ENCODE measurements around the gene UQCRQ.

DNA sequence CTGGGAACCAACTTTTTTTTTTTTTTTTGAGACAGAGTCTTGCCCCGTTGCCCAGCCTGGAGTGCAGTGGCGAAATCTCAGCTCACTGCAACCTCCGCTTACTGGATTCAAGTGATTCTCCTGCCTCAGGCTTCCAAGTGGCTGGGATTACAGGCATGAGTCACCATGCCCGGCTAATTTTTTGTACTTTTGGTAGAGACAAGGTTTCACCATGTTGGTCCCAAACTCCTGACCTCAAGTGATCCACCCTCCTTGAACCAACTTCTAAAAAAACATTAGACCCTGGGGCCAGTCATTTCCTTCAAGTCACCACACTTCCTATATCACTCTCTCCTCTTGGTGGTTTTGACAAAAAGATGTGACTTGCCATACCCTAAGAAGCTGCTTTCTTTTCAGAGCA, 25.1 kb upstream of the UQCRQ start:
- TF ChIP-seq, protein P1, sequence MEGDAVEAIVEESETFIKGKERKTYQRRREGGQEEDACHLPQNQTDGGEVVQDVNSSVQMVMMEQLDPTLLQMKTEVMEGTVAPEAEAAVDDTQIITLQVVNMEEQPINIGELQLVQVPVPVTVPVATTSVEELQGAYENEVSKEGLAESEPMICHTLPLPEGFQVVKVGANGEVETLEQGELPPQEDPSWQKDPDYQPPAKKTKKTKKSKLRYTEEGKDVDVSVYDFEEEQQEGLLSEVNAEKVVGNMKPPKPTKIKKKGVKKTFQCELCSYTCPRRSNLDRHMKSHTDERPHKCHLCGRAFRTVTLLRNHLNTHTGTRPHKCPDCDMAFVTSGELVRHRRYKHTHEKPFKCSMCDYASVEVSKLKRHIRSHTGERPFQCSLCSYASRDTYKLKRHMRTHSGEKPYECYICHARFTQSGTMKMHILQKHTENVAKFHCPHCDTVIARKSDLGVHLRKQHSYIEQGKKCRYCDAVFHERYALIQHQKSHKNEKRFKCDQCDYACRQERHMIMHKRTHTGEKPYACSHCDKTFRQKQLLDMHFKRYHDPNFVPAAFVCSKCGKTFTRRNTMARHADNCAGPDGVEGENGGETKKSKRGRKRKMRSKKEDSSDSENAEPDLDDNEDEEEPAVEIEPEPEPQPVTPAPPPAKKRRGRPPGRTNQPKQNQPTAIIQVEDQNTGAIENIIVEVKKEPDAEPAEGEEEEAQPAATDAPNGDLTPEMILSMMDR (IDR thresholded peaks at IDR 0.05) = no peak
- TF ChIP-seq POLR2AphosphoS5 (IDR thresholded peaks at IDR 0.05) (no peak), POLR2A (IDR thresholded peaks at IDR 0.05; ENCODE audit: low read depth) (no peak), EP300 (IDR thresholded peaks at IDR 0.05) (no peak)
